Mononuclear cell (primary cell): Measurements from ENCODE around the gene IFT25. TPM values are rescaled to one million over a fixed set of nuclear protein-coding genes. Genes with fewer than 3 reads are reported as not detected.

Experiments
- H3K27me3 ChIP-seq: 2 replicates; pipeline ENCODE4 v1.6.0; 2011; ENCODE audit warnings: low read length, control low read depth; ENCODE audit not compliant: insufficient read depth
- H3K4me1 ChIP-seq: 2 replicates; pipeline ENCODE4 v1.5.1; 2011; ENCODE audit warnings: mild to moderate bottlenecking, low read length, control low read depth; ENCODE audit not compliant: insufficient read depth
- H3K4me3 ChIP-seq: 2 replicates; pipeline ENCODE4 v1.5.1; 2011; ENCODE audit warnings: mild to moderate bottlenecking, low read length, moderate library complexity
- H3K9me3 ChIP-seq: 2 replicates; pipeline ENCODE4 v1.5.1; 2011; ENCODE audit warnings: low read depth, mild to moderate bottlenecking, control low read depth, low read length
- total RNA-seq: library from RNA; depleted of rRNA; stranded (reverse); fragments of >200 nt; gene quantifications from one replicate; pipeline ENCODE4 v1.2.3, GENCODE V29; 2012

IFT25 gene
- total RNA-seq, 1 donor = 16.3 TPM

- Histone ChIP-seq H3K9me3 (no peaks in the 10 kb centered on the region), H3K4me3 (no peak overlapping the region), H3K4me1 (no peaks in the 10 kb centered on the region), H3K27me3 (no peaks in the 10 kb centered on the region)
Measured at GRCh38 chr1:53967409-53968124, 22.1 kb upstream of the IFT25 start.

- no peaks in the 10 kb centered on the region for H3K27me3 ChIP-seq
- no peaks in the 10 kb centered on the region for H3K9me3 ChIP-seq
- no peaks in the 10 kb centered on the region for H3K4me1 ChIP-seq
- H3K4me3 ChIP-seq = no peak overlapping the region
Measured at GRCh38 chr1:53966794-53967193, 21.3 kb upstream of the IFT25 start.

- H3K9me3 ChIP-seq = no peaks in the 10 kb centered on the region
- H3K4me3 ChIP-seq = no peak overlapping the region
- H3K4me1 ChIP-seq = no peaks in the 10 kb centered on the region
- H3K27me3 ChIP-seq = no peaks in the 10 kb centered on the region
Measured at GRCh38 chr1:53964109-53964508, 18.6 kb upstream of the IFT25 start.

- H3K4me1 ChIP-seq = no peaks in the 10 kb centered on the region
- no peaks in the 10 kb centered on the region for H3K9me3 ChIP-seq
- no peak overlapping the region for H3K4me3 ChIP-seq
- H3K27me3 ChIP-seq = no peaks in the 10 kb centered on the region
Measured at GRCh38 chr1:53963460-53963859, 18.0 kb upstream of the IFT25 start.

- Histone ChIP-seq H3K9me3 (no peaks in the 10 kb centered on the region), H3K4me3 (no peak overlapping the region), H3K4me1 (peaks cover under 1% of the 10 kb centered on the region), H3K27me3 (no peaks in the 10 kb centered on the region)
Measured at GRCh38 chr1:53962395-53962794, 16.9 kb upstream of the IFT25 start.

- Histone ChIP-seq H3K4me1 (peaks cover 14% of the 10 kb centered on the region), H3K9me3 (no peaks in the 10 kb centered on the region), H3K4me3 (no peak overlapping the region), H3K27me3 (no peaks in the 10 kb centered on the region)
Measured at GRCh38 chr1:53959664-53960250, 14.3 kb upstream of the IFT25 start.

- peaks cover 14% of the 10 kb centered on the region for H3K4me1 ChIP-seq
- no peaks in the 10 kb centered on the region for H3K27me3 ChIP-seq
- no peaks in the 10 kb centered on the region for H3K9me3 ChIP-seq
- H3K4me3 ChIP-seq = no peak overlapping the region
Measured at GRCh38 chr1:53957194-53957818, 11.8 kb upstream of the IFT25 start.

- Histone ChIP-seq H3K4me3 (no peak overlapping the region), H3K9me3 (no peaks in the 10 kb centered on the region), H3K27me3 (no peaks in the 10 kb centered on the region), H3K4me1 (peaks cover 14% of the 10 kb centered on the region)
Measured at GRCh38 chr1:53956308-53957168, 11.0 kb upstream of the IFT25 start.

- H3K4me3 ChIP-seq = no peak overlapping the region
- peaks cover 14% of the 10 kb centered on the region for H3K4me1 ChIP-seq
- H3K9me3 ChIP-seq = no peaks in the 10 kb centered on the region
- no peaks in the 10 kb centered on the region for H3K27me3 ChIP-seq
Measured at GRCh38 chr1:53954128-53954527, 8.6 kb upstream of the IFT25 start.

GRCh38 chr1:53951697-53952096, 6.2 kb upstream of the IFT25 start:
- H3K9me3 ChIP-seq = no peaks in the 10 kb centered on the region
- H3K4me3 ChIP-seq = no peak overlapping the region
- H3K4me1 ChIP-seq = peaks cover 12% of the 10 kb centered on the region
- no peaks in the 10 kb centered on the region for H3K27me3 ChIP-seq

- Histone ChIP-seq H3K4me3 (no peak overlapping the region), H3K27me3 (no peaks in the 10 kb centered on the region), H3K9me3 (no peaks in the 10 kb centered on the region), H3K4me1 (peaks cover 15% of the 10 kb centered on the region)
Measured at GRCh38 chr1:53949023-53949990, 3.8 kb upstream of the IFT25 start.

GRCh38 chr1:53948291-53948690, 2.8 kb upstream of the IFT25 start:
- no peaks in the 10 kb centered on the region for H3K27me3 ChIP-seq

GRCh38 chr1:53947172-53947907, 1.8 kb upstream of the IFT25 start:
- Histone ChIP-seq H3K4me1 (peaks cover 25% of the 10 kb centered on the region), H3K27me3 (no peaks in the 10 kb centered on the region), H3K9me3 (no peaks in the 10 kb centered on the region), H3K4me3 (no peak overlapping the region)

More at GRCh38 chr1:53948291-53948690, 2.8 kb upstream of the IFT25 start:
- no peaks in the 10 kb centered on the region for H3K9me3 ChIP-seq
- H3K4me1 ChIP-seq = peaks cover 25% of the 10 kb centered on the region
- H3K4me3 ChIP-seq = no peak overlapping the region
